Measurements from ENCODE around the gene COL4A2. TPM values are rescaled to one million over a fixed set of nuclear protein-coding genes. Genes with fewer than 3 reads are reported as not detected.
A peak's percentile ranks its signal among the peaks of the same experiment; 100 is the strongest.

COL4A2 gene
- total and polyA plus RNA-seq, 4 donors: 8.0 to 45.2 (median 40.3) TPM

- H3K9ac ChIP-seq (ENCODE audit: low read depth in 1 of 2, low read length in 2 of 2): no peak overlapping the region
- TF ChIP-seq FOXA1 (IDR thresholded peaks at IDR 0.05) (no peak), HNF4A (conservative IDR thresholded peaks at IDR 0.05) (no peak), CTCF (IDR thresholded peaks at IDR 0.05; ENCODE audit: low read depth, low read length, missing input control) (no peak), JUND (IDR thresholded peaks at IDR 0.05) (no peak), FOXA2 (IDR thresholded peaks at IDR 0.05) (no peak)
- H3K9me3 ChIP-seq (ENCODE audit: control insufficient read depth in 4 of 4, low read length in 3 of 4): no peaks in the 10 kb centered on the region
- DNase-seq (ENCODE audit: low spot score): no peak
- no peaks in the 10 kb centered on the region for H3K27me3 ChIP-seq (ENCODE audit: control insufficient read depth in 4 of 4, insufficient read depth in 4 of 4, low read length in 3 of 4)
- H3K4me3 ChIP-seq (ENCODE audit: low read depth in 1 of 3, low read length in 3 of 3): no peak overlapping the region
- peaks cover 0 to 3% (median 0%) of the 10 kb centered on the region in 4 donors for H3K36me3 ChIP-seq (ENCODE audit: control insufficient read depth in 4 of 4, insufficient read depth in 3 of 4, low read depth in 1 of 4, low read length in 3 of 4)
- WGBS: 93% methylated on average over 11 of the region's 11 CpGs
- peaks cover 1 to 29% (median 22%) of the 10 kb centered on the region in 4 donors for H3K4me1 ChIP-seq (ENCODE audit: control insufficient read depth in 4 of 4, insufficient read depth in 4 of 4, low read length in 3 of 4)
- no peak overlapping the region for H3K27ac ChIP-seq (ENCODE audit: low read depth in 1 of 2, low read length in 2 of 2)
Measured at GRCh38 chr13:110549795-110550160, 242.7 kb downstream of the COL4A2 start.

- Histone ChIP-seq H3K27ac (ENCODE audit: low read depth in 1 of 2, low read length in 2 of 2) (peak overlapping the region in 1 of 2 donors; percentile 55), H3K4me1 (ENCODE audit: control insufficient read depth in 4 of 4, insufficient read depth in 4 of 4, low read length in 3 of 4) (peaks cover 11 to 44% (median 36%) of the 10 kb centered on the region in 4 donors), H3K4me3 (ENCODE audit: low read depth in 1 of 3, low read length in 3 of 3) (no peak overlapping the region), H3K27me3 (ENCODE audit: control insufficient read depth in 4 of 4, insufficient read depth in 4 of 4, low read length in 3 of 4) (no peaks in the 10 kb centered on the region), H3K36me3 (ENCODE audit: control insufficient read depth in 4 of 4, insufficient read depth in 3 of 4, low read depth in 1 of 4, low read length in 3 of 4) (peaks cover 0 to 3% (median 0%) of the 10 kb centered on the region in 4 donors), H3K9ac (ENCODE audit: low read depth in 1 of 2, low read length in 2 of 2) (no peak overlapping the region), H3K9me3 (ENCODE audit: control insufficient read depth in 4 of 4, low read length in 3 of 4) (no peaks in the 10 kb centered on the region)
- no peak for TF ChIP-seq GABPA (IDR thresholded peaks at IDR 0.05 in 1 of 2, conservative IDR thresholded peaks at IDR 0.05 in 1 of 2)
- TF ChIP-seq MAX (IDR thresholded peaks at IDR 0.05): no peak
- no peak for DNase-seq (ENCODE audit: low spot score)
- WGBS: 64% methylated on average over 11 of the region's 11 CpGs
Measured at GRCh38 chr13:110551284-110551683, 244.2 kb downstream of the COL4A2 start.

- WGBS: 97% methylated on average over 9 of the region's 9 CpGs
- no peak overlapping the region for H3K9ac ChIP-seq (ENCODE audit: low read depth in 1 of 2, low read length in 2 of 2)
- no peak overlapping the region for H3K27ac ChIP-seq (ENCODE audit: low read depth in 1 of 2, low read length in 2 of 2)
- no peak for DNase-seq (ENCODE audit: low spot score)
- TF ChIP-seq JUND (IDR thresholded peaks at IDR 0.05): no peak
- no peaks in the 10 kb centered on the region for H3K9me3 ChIP-seq (ENCODE audit: control insufficient read depth in 4 of 4, low read length in 3 of 4)
- peaks cover 11 to 51% (median 44%) of the 10 kb centered on the region in 4 donors for H3K4me1 ChIP-seq (ENCODE audit: control insufficient read depth in 4 of 4, insufficient read depth in 4 of 4, low read length in 3 of 4)
- H3K4me3 ChIP-seq (ENCODE audit: low read depth in 1 of 3, low read length in 3 of 3): no peak overlapping the region
- H3K27me3 ChIP-seq (ENCODE audit: control insufficient read depth in 4 of 4, insufficient read depth in 4 of 4, low read length in 3 of 4): no peaks in the 10 kb centered on the region
- peaks cover 0 to 10% (median 6%) of the 10 kb centered on the region in 4 donors for H3K36me3 ChIP-seq (ENCODE audit: control insufficient read depth in 4 of 4, insufficient read depth in 3 of 4, low read depth in 1 of 4, low read length in 3 of 4)
Measured at GRCh38 chr13:110552767-110553166, 245.7 kb downstream of the COL4A2 start.

- Histone ChIP-seq H3K27ac (ENCODE audit: low read depth in 1 of 2, low read length in 2 of 2) (peak overlapping the region; percentile 6 to 24), H3K9me3 (ENCODE audit: control insufficient read depth in 4 of 4, low read length in 3 of 4) (no peaks in the 10 kb centered on the region), H3K27me3 (ENCODE audit: control insufficient read depth in 4 of 4, insufficient read depth in 4 of 4, low read length in 3 of 4) (no peaks in the 10 kb centered on the region), H3K4me1 (ENCODE audit: control insufficient read depth in 4 of 4, insufficient read depth in 4 of 4, low read length in 3 of 4) (peaks cover 11 to 54% (median 46%) of the 10 kb centered on the region in 4 donors), H3K4me3 (ENCODE audit: low read depth in 1 of 3, low read length in 3 of 3) (no peak overlapping the region), H3K36me3 (ENCODE audit: control insufficient read depth in 4 of 4, insufficient read depth in 3 of 4, low read depth in 1 of 4, low read length in 3 of 4) (peaks cover 0 to 10% (median 7%) of the 10 kb centered on the region in 4 donors), H3K9ac (ENCODE audit: low read depth in 1 of 2, low read length in 2 of 2) (no peak overlapping the region)
- WGBS: 67% methylated on average over 4 of the region's 4 CpGs
- DNase-seq (ENCODE audit: low spot score): no peak
- TF ChIP-seq ZBTB33 (IDR thresholded peaks at IDR 0.05): no peak
- no peak for TF ChIP-seq REST (IDR thresholded peaks at IDR 0.05)
- TF ChIP-seq SP1 (IDR thresholded peaks at IDR 0.05): no peak
- TF ChIP-seq GABPA (IDR thresholded peaks at IDR 0.05 in 1 of 2, conservative IDR thresholded peaks at IDR 0.05 in 1 of 2): no peak
- TF ChIP-seq EGR1 (IDR thresholded peaks at IDR 0.05; ENCODE audit: low read depth in 2 of 2): no peak
- no peak for TF ChIP-seq NR2F2 (IDR thresholded peaks at IDR 0.05)
- no peak for TF ChIP-seq MAX (IDR thresholded peaks at IDR 0.05)
- TF ChIP-seq TAF1 (conservative IDR thresholded peaks at IDR 0.05): no peak
- no peak for TF ChIP-seq FOXA2 (IDR thresholded peaks at IDR 0.05)
- TF ChIP-seq JUND (IDR thresholded peaks at IDR 0.05): no peak
- no peak for TF ChIP-seq YY1 (IDR thresholded peaks at IDR 0.05)
- TF ChIP-seq RXRA (IDR thresholded peaks at IDR 0.05): no peak
- TF ChIP-seq ATF3 (IDR thresholded peaks at IDR 0.05): no peak
Measured at GRCh38 chr13:110553417-110553816, 246.3 kb downstream of the COL4A2 start.

Data from liver (tissue), 9 donors.